GM18907 (cell line): ENCODE data around the gene GPR146.

Experiments
- ATAC-seq: cut with Tn5 transposase; IDR thresholded peaks from one replicate; pipeline ENCODE4 v1.9.1; 2021; ENCODE audit warnings: mild to moderate bottlenecking, moderate library complexity; ENCODE audit not compliant: unreplicated experiment

Gene GPR146

DNA sequence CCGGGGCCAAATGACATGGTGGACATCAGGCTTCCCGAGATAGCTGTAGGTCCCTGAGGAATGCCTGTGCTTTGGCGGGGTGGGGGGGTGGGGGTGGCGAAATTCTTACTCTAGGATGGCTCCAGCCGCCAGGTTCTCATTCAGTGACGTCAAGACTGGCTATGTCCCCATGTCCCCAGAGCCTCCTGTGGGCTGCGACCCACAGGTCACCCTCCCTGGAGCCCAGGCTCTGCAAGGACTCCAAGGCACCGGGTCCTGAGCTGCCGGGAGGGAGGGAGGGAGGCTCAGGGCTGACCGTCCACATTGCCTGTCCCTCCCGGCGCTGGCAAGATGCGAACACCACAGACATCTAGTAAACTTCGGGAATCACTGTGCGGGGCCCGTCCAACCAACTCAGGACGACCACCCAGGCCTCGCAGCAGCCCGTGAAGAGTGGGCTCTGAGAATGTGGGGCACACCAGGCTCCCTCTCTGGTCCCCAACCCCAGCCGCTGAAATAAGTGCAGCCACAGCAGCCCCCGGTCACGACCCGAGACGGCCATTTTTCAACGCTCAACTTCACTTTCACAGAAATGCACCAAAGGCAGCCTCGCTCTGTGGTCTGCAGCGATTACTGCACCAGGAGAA is 12.6 kb downstream of the GPR146 start:
- ATAC-seq, result no peak

DNA sequence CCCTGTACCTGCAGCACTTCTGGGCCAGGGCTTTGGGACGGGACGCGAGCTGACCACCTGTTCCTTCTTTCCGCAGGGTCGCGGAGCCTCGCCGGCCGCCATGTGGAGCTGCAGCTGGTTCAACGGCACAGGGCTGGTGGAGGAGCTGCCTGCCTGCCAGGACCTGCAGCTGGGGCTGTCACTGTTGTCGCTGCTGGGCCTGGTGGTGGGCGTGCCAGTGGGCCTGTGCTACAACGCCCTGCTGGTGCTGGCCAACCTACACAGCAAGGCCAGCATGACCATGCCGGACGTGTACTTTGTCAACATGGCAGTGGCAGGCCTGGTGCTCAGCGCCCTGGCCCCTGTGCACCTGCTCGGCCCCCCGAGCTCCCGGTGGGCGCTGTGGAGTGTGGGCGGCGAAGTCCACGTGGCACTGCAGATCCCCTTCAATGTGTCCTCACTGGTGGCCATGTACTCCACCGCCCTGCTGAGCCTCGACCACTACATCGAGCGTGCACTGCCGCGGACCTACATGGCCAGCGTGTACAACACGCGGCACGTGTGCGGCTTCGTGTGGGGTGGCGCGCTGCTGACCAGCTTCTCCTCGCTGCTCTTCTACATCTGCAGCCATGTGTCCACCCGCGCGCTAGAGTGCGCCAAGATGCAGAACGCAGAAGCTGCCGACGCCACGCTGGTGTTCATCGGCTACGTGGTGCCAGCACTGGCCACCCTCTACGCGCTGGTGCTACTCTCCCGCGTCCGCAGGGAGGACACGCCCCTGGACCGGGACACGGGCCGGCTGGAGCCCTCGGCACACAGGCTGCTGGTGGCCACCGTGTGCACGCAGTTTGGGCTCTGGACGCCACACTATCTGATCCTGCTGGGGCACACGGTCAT is 13.3 kb downstream of the GPR146 start:
- no peak for ATAC-seq

DNA sequence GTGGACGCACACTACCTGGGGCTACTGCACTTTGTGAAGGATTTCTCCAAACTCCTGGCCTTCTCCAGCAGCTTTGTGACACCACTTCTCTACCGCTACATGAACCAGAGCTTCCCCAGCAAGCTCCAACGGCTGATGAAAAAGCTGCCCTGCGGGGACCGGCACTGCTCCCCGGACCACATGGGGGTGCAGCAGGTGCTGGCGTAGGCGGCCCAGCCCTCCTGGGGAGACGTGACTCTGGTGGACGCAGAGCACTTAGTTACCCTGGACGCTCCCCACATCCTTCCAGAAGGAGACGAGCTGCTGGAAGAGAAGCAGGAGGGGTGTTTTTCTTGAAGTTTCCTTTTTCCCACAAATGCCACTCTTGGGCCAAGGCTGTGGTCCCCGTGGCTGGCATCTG is 14.0 kb downstream of the GPR146 start:
- ATAC-seq, result no peak

DNA sequence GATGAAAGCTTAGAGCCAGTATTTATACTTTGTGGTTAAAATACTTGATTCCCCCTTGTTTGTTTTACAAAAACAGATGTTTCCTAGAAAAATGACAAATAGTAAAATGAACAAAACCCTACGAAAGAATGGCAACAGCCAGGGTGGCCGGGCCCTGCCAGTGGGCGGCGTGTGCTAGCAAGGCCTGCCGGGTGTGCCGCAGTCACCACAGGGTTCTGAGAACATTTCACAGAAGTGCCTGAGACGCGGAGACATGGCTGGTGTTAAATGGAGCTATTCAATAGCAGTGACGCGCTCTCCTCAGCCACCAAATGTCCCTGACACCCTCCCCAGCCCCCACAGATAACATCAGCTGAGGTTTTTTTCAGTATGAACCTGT is 14.5 kb downstream of the GPR146 start:
- ATAC-seq, result no peak

DNA sequence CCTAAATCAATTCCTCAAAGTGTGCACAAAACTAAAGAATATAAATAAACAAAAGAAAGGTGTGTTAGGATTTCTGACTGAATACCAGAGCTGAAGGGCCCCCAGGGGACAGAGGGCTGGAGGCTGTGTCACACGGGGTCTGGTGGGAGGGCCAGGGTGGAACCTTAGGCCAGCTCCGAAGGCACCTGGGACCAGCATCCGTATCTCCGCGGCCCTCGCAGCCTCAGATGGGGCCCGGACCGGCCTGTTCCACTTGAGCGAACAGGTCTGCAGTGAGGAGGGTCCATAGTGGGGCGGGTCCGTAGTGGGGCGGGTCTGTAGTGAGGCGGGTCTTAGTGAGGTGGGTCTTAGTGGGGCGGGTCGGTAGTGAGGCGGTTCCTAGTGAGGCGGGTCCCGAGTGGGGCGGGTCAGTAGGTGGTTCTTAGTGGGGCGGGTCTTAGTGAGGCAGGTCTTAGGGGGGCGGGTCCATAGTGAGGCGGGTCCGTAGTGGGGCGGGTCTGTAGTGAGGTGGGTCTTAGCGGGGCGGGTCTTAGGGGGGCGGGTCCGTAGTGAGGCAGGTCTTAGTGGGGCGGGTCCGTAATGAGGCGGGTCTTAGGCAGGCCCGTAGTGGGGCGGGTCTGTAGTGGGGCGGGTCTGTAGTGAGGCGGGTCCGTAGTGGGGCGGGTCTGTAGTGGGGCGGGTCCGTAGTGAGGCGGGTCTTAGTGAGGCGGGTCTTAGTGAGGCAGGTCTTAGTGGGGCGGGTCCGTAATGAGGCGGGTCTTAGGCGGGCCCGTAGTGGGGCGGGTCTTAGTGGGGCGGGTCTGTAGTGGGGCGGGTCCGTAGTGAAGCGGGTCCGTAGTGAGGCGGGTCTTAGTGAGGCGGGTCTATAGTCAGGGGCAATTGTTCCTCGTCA is 15.1 kb downstream of the GPR146 start:
- ATAC-seq, result no peak

DNA sequence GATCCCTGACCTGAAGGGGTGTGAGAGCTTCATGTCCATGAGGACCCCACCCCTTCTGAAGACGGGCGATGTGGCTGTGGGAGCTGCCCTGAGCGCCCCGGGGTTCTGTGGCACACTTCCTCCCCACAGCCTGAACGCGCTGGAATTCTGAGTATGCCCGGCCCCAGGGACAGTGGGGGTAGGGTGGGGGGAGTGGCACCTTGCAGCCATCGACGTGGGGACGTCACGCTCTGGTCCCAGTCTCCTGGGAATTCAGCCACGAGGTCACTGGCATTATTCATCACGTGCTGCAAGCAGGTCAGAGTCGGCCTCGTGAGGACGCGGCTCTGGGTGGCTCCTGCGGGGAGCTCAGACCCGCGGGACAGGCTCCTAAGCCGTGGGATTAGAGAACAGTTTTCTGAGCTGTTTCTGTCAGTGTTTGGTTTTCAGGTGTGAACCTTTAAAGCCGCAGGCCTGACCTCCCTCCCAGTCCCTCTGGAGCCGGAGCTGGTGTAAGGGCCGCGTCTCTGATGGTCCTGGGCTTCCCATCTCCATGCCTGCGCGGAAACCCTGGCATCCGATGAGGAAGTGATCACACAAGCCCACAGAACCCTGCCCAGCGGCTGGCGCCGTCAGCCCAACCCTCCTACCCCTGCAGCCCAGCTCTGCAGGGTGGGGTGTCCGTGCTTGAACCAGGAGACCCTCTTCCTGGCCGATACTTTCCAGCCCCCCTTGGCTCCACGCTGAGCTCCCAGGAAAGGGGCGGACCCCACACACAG is 16.1 kb downstream of the GPR146 start:
- ATAC-seq, result no peak

DNA sequence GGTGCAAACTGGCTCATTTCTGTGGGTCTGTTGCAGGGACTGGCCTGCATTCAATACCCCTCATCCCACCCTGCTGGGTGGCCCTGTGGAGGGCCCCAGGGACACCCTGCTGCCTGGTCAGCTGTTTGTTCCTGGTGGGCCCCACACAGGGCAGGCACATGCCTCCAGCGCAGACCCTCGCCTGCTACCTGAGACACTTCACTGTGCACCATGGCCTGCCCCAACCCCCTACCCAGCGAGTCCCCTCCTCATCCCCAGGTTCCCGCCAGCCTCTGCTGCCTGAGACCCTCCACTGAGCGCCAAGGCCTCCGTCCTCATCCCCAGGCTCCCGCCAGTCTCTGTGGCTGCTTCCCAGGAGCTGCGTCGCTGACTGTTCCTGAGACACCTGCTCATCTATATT is 16.8 kb downstream of the GPR146 start:
- no peak for ATAC-seq

DNA sequence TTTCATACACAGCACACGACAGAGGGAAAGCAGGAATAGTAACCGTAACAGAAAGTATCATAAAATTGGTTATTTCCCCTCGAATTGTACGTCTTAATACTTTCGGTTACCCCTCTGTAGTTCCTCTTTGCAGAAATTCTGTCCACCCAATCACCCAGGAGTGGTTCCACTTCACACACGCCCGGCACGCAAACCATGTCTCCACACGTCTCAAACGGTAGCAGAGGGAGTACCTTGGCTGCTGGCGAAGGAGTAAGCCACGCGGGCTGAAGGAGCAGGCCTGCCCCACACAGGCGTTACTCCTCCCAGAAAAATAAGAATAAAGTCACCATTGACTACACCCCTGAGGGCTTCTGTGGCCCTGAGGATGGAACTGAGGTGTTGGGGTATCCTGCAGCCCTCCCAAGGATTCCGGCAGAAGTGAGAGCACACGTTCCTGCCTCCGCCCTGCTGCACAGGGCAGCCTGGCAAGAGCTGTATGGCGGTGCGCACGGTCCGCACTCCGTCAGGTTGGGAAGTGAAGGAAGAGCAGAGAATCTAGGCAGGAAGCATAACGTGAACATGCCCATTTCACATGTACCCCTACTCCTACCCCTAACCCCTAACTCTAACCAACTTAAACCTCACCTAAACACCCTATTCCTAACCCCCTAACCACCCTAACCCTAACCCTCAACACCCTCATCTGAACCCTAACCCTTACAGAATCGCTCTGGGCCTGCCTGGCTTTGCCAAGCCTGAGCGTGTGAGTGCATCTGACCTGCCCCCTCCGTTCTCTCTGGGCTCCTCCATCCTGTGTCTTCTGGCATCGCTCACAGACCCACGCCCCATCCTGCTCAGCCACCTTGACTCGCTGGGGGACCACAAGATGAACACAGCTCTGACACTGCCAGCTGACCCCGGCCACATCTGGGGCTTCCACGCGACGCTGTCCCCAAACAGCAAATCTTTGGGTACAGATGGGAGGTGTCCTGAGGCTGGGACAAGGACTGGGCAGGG is 18.2 kb downstream of the GPR146 start:
- no peak for ATAC-seq

DNA sequence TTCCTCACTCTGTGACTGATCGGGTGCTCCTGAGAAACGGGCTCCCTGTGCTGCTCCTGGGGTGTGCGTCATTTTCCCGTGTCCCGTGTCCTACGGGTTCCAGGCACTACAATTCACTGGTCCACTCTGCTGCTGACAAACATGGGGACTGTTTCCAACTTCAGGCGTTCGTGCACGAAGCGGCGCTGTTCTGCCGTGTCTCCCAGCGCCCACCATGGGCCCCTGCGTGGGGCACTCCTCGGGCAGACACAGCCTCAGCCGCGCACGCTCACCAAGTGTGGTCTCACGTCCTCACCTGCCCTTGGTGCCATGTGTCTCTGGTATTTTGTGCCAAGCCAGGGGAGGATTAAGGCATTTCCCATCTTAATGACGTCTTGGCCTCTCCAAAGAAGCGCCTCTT is 19.0 kb downstream of the GPR146 start:
- ATAC-seq, result no peak

DNA sequence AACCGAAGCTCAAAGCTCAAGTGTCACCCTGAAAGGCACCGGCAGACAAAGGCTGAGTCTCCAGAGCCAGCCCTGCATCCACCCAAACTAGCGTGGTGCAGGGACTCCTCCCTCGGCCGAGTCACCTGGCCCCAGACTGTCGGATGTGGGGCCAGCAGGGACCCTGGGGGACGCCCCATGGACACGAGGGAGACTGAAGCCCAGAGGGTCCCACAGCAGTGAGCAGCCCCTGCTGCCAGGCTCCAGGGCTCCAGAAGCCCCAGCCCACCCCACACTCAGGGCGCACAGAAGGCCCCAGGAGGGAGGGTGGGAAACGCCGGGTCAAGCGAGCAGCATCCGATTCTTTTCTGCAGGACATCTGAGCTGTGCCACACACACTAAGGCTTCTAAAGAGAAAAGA is 20.2 kb downstream of the GPR146 start:
- no peak for ATAC-seq

DNA sequence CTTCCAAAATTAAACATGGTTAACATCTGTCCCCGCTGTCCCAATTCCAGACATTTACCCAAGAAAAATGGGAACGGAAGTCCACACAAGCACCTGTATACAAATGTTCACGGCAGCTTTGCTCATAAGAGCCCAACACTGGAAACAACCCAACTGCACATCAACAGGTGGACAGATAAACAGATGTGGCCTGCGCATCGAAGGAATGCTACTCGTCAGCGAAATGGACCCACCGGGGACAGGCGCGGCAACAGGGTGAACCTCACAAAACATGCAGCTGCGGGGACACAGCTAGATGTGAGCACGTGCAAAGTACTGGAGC is 20.9 kb downstream of the GPR146 start:
- no peak for ATAC-seq

DNA sequence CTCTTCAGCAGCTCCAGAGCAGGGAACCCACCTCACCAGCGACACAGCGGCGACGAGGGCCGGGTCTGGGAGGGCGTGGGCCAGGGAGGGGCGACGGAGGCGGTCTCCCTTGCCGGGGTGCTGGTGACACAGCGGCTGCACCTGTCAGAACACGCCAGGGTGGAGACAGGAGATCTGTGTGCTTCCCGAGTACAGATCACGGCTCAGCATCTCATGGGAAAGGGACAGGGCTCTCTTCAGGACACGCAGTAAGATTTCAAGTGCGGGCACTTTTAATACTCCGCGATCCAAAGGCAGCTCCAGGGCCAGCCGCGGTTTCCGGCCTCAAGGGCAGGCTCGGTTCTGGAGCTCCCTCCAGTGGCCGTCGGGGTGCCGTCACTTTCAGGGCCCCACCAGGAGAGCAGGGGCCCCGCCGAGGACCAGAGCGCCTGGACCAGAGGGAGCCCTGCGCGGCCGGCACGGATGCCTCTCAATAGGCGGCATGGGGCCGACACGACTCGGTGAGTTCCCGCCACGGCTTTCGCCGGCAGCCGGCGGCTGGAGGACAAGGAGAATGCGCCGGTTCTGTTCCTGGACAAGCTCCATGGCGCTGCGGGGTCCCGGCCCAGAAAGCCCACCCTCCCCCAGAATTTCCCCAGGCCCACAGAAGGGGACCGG is 21.4 kb downstream of the GPR146 start:
- ATAC-seq, result peak; percentile 64

DNA sequence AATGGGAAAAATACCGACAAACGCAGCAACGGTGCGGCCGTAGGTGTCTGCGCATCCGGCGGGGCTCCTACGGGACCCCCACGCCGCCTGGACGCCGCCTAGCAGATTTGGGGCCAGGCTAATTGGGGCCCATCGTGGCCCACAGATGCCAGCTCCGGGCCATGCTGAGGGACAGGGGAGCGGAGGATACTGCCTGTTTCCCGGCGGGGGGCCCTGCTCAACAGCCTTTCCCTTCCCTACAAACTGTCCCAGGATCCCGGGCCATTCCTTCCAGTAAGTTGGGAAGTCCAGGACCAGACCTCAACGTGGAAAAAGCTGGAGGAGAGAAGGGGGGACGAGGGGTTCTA is 21.9 kb downstream of the GPR146 start:
- no peak for ATAC-seq

DNA sequence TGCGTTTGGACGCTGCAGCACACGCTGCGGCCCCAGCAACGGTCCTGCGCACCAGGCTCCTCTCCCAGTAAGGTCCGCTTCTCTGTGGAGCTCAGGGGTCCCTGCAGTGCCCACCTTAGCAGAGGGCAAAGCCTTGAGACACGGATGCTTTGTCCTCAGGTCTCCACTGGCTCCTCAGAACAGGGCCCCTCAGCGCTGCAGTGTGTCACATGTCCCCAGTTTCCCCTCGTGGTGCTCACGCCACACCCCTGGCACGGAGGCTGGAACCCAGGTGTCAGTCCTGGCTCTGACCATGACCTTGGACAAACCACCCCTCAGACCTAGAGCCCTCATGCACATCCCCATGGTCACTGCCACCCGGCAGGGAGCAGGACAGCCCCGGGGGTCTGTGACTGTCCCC is 23.7 kb downstream of the GPR146 start:
- ATAC-seq, result no peak

DNA sequence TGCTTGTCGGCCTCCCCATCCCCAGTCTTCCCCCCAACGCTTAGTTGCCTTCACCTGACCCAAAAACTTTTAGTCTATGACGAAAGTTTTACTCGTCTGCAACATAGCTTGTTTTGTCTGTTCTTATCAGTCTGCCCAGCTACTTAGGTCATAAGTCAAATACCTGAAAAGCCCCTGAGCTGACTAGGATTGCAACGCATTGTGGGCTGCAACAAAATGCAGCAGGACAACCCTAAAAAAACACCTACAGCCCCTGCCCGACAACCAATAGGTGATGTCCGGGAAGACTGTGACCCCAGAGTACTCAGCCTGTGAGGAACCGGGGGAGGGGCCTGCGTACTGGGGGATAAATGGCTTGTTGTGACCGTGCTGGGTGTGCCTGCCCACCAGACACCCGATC is 24.3 kb downstream of the GPR146 start:
- ATAC-seq, result no peak

DNA sequence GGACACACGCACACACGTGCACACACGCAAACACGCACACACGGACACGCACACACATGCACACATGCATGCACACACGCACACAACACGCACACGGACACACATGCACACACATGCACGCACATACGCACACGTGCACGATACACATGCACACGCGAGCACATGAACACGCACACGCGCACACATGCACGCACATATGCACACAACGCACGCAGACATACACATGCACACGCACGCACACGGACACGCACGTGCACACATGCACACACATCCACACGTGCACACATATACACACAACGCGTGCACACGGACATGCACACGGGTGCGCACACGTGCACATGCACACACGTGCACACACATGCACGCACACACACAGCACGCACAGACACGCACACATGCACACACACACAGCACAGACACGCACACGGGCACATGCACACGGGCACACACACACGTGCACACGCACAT is 26.2 kb downstream of the GPR146 start:
- no peak for ATAC-seq

DNA sequence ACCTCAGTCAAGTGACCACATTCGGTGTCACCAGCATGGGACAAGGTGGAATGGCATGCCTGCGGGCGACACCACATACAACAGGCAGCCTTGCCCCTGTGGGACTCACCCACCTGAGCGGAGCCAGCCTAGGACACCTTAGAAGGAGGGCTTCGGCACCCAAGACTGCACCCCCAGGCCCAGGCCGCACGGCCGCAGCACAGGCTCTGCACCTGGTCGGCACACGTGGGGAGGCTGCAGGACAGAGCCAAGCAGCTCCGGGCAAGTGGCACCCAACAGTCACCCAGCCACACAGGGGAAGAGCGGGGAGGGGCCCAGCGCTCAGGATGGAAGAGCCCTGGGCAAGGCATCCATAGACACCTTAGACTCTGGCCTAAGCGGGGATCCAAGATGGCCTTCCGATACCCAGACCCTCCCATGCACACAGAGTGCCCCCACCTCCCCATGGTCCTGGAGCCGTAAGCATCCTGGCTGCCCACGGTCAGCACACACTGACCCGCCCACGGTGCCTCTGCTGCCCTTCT is 27.4 kb downstream of the GPR146 start:
- ATAC-seq, result no peak

DNA sequence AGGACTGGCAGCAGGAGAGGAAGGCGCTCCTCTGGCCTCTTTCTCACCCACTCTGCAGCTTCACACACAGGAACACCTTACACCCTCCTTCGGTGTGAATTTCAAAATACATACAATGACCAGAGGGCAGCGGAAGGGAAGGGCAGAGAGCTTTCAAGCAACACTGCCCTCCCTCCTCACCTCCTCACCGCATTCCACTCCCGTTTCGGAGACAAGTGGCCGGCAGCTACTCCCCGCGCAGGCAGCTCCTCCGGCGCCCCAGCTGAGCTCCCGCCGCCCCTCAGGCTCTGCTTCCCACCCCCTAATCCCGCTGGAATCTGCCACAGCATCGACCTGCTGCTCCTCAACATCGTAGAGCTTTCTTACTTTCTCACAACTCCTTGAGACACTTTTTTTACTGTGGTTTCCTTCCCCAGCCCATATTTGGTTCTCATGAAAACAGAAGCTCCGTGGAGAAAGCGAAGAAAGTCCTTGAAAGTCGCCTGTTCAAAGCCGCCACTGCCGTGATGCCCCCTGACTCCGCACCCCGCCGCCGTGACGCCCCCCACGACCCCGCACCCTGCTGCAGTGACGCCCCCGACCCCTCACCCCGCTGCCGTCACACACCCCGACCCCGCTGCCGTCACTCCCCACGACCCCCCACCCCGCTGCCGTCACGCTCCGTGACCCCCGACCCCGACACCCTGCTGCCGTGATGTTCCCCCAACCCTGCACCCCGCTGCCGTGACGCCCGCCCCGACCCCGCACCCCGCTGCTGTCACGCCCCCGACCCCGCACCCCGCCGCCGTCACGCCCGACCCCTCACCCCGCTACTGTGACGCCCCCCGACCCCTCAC is 29.0 kb downstream of the GPR146 start:
- no peak for ATAC-seq
